ENCODE measurements around the gene TMEM267.

DNA sequence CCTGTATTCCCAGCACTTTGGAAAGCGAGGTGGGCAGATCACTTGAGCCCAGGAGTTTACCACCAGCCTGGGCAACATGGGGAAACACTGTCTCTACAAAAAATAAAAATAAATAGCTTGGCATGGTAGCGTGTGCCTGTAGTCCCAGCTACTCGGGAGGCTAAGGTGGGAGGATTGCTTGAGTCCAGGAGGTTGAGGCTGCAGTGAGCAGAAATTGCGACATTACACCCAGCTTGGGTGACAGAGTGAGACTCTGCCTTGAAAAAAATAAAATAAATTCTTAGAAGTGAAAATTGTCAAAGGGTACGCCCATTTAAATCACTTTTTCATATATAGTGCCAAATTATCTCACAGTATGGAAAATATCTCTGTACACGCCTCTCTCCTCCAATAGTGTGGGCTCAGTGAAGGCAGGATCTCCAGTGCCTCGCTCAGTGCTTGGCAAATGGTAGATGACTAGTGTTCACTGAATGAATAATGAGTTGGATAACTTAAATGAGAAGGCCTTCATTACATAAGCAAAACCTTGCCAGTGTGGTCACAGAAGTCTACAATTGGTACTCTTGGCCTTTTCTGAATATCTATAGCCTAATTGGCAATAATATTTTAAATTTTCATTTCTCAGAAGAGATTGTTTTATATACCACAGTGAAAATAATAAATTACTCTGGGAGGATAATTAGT, 62.1 kb downstream of the TMEM267 start:
- TF ChIP-seq, protein P1, sequence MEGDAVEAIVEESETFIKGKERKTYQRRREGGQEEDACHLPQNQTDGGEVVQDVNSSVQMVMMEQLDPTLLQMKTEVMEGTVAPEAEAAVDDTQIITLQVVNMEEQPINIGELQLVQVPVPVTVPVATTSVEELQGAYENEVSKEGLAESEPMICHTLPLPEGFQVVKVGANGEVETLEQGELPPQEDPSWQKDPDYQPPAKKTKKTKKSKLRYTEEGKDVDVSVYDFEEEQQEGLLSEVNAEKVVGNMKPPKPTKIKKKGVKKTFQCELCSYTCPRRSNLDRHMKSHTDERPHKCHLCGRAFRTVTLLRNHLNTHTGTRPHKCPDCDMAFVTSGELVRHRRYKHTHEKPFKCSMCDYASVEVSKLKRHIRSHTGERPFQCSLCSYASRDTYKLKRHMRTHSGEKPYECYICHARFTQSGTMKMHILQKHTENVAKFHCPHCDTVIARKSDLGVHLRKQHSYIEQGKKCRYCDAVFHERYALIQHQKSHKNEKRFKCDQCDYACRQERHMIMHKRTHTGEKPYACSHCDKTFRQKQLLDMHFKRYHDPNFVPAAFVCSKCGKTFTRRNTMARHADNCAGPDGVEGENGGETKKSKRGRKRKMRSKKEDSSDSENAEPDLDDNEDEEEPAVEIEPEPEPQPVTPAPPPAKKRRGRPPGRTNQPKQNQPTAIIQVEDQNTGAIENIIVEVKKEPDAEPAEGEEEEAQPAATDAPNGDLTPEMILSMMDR (IDR thresholded peaks at IDR 0.05; ENCODE audit: insufficient read depth, low read length): no peak
- TF ChIP-seq, protein P2, sequence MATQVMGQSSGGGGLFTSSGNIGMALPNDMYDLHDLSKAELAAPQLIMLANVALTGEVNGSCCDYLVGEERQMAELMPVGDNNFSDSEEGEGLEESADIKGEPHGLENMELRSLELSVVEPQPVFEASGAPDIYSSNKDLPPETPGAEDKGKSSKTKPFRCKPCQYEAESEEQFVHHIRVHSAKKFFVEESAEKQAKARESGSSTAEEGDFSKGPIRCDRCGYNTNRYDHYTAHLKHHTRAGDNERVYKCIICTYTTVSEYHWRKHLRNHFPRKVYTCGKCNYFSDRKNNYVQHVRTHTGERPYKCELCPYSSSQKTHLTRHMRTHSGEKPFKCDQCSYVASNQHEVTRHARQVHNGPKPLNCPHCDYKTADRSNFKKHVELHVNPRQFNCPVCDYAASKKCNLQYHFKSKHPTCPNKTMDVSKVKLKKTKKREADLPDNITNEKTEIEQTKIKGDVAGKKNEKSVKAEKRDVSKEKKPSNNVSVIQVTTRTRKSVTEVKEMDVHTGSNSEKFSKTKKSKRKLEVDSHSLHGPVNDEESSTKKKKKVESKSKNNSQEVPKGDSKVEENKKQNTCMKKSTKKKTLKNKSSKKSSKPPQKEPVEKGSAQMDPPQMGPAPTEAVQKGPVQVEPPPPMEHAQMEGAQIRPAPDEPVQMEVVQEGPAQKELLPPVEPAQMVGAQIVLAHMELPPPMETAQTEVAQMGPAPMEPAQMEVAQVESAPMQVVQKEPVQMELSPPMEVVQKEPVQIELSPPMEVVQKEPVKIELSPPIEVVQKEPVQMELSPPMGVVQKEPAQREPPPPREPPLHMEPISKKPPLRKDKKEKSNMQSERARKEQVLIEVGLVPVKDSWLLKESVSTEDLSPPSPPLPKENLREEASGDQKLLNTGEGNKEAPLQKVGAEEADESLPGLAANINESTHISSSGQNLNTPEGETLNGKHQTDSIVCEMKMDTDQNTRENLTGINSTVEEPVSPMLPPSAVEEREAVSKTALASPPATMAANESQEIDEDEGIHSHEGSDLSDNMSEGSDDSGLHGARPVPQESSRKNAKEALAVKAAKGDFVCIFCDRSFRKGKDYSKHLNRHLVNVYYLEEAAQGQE (IDR thresholded peaks at IDR 0.05; ENCODE audit: insufficient replicate concordance, low read depth): no peak
- TF ChIP-seq POLR2AphosphoS5 (IDR thresholded peaks at IDR 0.05; ENCODE audit: low read depth) (no peak), SPI1 (IDR thresholded peaks at IDR 0.05; ENCODE audit: borderline replicate concordance, low read depth) (no peak), GABPA (IDR thresholded peaks at IDR 0.05; ENCODE audit: low read depth) (no peak)
